Measurements from ENCODE around the gene PSMD1.

Gene PSMD1

DNA sequence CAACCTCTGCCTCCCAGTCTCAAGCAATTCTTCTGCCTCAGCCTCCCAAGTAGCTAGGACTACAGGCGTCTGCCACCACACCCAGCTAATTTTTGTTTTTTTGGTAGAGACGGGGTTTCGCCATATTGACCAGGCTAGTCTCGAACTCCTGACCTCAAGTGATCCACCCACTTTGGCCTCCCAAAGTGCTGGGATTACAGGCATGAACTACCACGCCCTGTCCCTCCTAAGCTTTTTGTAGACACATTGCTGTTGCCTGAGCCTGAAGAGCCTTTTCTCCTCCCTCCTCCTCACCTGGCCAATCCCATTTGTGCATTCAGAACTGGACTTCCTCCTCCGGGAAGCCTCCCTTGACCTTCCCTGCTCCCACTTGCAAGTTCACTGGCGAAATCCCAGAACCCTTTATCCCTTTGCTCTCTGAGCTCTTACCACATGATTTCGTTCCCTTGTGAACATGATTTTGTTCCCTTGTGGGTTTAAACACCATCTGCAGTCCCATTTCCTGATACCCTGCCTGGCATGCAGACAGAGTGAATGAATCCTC lies 16.8 kb upstream of the PSMD1 start:
- H3K4me3 ChIP-seq (replicated peaks; ENCODE audit: low read depth, low read length) = no peak overlapping the region
- no peak for DNase-seq (ENCODE audit: extremely low read depth, low read depth)
- TF ChIP-seq, protein P1, sequence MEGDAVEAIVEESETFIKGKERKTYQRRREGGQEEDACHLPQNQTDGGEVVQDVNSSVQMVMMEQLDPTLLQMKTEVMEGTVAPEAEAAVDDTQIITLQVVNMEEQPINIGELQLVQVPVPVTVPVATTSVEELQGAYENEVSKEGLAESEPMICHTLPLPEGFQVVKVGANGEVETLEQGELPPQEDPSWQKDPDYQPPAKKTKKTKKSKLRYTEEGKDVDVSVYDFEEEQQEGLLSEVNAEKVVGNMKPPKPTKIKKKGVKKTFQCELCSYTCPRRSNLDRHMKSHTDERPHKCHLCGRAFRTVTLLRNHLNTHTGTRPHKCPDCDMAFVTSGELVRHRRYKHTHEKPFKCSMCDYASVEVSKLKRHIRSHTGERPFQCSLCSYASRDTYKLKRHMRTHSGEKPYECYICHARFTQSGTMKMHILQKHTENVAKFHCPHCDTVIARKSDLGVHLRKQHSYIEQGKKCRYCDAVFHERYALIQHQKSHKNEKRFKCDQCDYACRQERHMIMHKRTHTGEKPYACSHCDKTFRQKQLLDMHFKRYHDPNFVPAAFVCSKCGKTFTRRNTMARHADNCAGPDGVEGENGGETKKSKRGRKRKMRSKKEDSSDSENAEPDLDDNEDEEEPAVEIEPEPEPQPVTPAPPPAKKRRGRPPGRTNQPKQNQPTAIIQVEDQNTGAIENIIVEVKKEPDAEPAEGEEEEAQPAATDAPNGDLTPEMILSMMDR (IDR thresholded peaks at IDR 0.05; ENCODE audit: low read depth, low read length, missing control alignments) = no peak

DNA sequence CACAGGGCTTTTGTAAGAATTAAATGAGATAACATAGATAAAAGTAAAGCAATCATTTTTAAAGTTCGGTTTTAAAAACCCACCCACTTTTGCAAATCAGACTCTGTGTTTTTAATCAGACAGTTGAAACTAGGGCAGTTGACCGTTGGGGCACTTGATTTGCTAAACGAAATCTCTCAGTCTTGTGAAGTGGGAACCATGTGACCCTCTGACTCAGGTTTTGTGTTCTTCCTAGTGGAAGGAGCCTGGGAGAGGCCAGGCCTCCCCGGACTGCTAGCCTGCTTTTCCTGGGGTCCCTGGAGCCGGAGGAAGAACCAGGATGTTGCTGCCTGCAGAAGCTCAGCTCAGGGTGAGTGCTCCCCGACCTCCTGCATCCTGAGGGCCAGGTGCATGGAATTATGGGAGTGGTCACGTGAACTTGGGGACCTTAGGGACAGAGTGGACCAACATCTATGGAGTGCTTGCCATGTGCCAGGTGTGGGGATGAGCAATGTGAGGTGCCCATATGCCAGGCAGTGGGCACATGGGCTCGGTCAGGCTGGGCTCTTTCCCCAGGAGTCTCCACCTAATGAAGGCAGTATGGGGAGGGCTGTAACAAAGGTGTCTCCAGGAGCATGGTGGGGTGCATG lies 15.5 kb upstream of the PSMD1 start:
- TF ChIP-seq, protein P1 (IDR thresholded peaks at IDR 0.05; ENCODE audit: low read depth, low read length, missing control alignments) = no peak
- no peak for DNase-seq (ENCODE audit: extremely low read depth, low read depth)
- H3K4me3 ChIP-seq (replicated peaks; ENCODE audit: low read depth, low read length) = no peak overlapping the region

DNA sequence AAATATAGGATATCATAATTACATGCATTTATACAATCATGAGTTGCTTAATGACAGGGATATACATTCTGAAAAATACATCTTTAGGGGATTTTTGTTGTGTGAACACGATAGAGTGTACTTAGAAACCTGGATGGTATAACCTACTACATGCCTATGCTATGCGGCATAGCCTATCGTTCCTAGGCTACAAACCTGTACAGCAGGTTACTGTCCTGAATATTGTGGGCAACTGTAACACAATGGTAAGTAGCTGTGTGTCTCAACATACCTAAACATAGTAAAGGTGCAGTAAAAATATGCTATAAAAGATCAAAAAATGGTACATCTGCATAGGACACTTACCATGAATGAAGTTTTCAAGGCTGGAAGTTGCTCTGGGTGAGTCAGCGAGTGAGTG lies 12.9 kb upstream of the PSMD1 start:
- no peak for DNase-seq (ENCODE audit: extremely low read depth, low read depth)
- H3K4me3 ChIP-seq (replicated peaks; ENCODE audit: low read depth, low read length) = no peak overlapping the region
- TF ChIP-seq, protein P1 (IDR thresholded peaks at IDR 0.05; ENCODE audit: low read depth, low read length, missing control alignments) = no peak

DNA sequence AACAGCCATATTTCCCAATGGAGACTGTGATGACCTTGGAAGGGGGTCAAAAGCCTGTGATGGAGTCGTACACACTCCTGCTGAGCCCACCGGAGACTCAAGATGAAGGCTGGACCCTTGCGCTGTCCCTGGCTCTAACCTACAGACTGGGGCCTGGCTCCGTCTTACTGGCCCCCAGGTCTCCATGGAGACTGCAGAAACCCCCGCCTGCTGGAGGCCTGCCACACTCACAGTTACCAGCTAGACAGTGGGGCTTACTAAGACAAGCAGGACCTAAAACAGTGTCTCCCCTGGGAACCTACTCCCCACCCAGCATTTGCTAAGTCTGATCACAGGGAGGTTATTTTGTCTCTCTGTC lies 9.8 kb upstream of the PSMD1 start:
- no peak for DNase-seq (ENCODE audit: extremely low read depth, low read depth)
- H3K4me3 ChIP-seq (replicated peaks; ENCODE audit: low read depth, low read length) = no peak overlapping the region
- TF ChIP-seq, protein P1 (IDR thresholded peaks at IDR 0.05; ENCODE audit: low read depth, low read length, missing control alignments) = no peak

DNA sequence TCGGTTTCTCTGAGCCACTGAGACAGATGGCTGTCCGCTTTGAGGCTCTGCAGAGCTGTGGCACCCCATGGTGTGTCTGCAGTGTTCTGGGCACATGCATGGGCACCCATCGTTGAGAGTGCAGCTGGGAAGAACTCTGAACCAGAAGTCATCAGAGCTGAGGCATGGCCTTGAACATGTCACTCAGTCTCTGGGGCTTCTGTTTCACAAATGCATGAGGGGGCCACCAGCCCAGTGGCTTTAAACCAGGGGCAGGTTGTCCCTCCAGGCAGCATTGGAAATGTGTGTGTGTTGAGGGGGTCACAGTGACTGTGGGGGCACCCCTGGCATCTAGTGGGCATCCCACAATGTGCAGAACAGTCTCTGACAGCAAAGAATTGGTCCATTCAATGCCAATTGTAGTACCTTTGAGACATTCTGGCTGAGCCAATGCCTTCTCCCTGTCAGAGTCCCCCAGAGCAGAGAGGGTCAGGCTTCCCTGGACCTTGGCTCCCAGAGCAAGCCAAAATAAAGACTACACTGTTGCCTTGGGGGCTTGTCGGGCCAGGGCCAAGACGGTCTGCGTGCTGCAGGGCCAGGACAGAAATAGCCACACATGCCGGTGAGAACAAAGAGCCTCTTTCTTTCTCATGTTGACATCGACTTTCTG lies 9.3 kb upstream of the PSMD1 start:
- no peak for DNase-seq (ENCODE audit: extremely low read depth, low read depth)
- H3K4me3 ChIP-seq (replicated peaks; ENCODE audit: low read depth, low read length) = no peak overlapping the region
- TF ChIP-seq, protein P1 (IDR thresholded peaks at IDR 0.05; ENCODE audit: low read depth, low read length, missing control alignments) = no peak

DNA sequence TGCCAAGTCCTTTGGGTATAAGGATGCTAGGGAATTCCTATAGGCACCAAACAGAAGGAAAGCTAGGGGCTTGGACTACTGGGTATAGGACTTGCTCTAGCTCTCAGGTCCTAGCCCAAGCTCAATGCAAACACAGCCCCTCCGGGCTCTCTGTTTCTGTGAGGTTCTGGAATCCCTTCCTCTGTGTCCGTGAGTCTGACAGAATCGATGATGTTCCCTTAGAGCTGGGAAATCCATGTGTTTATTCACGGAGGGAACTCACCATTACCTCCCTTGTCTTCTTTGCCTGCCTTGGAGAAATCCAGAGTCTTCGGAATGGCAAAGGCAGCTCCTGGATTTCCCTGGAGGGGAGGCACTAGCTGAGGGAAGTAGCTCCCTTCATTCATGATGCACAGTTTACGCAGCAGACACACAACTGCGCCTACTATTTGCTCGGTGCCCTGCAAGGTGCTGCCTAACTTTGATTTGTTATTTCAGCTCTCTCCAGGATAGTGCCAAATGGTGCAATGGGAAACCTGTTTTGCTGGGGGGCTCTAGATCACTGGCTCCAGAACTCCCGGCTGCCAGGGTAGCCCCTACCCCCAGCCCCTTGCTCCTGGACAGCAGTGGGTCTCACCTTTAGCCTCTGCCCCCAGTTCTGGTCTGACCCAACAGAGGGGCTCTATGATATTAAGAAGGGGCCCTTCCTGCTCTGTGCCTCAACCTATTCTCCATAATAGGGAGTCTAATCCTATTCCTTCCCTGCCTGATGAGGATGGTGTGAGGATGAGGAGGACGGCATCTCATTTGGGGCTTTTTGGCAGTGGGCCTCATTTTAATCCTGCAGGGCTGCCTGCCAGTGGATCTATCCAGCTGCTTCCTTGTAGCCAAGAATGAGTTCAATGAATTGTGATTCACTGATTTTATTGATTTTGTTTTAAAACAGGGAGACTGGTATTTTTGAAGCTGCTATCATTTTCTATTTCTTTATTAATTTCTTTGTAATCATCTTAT lies 8.4 kb upstream of the PSMD1 start:
- TF ChIP-seq, protein P1 (IDR thresholded peaks at IDR 0.05; ENCODE audit: low read depth, low read length, missing control alignments) = no peak
- H3K4me3 ChIP-seq (replicated peaks; ENCODE audit: low read depth, low read length) = no peak overlapping the region
- DNase-seq (ENCODE audit: extremely low read depth, low read depth) = no peak

Measured in HFF-Myc (cell line).